SW 1271 (cell line): Measurements from ENCODE around the gene TRMU.

Source experiments
- DNase-seq, 2 experiments: peaks; one replicate each; lab custom pipeline; 2025; lab: John Stamatoyannopoulos, UW

TRMU gene

GRCh38 chr22:46369716-46370583 lies 34.4 kb downstream of the TRMU start:
- DNase-seq: no peak

- no peak for DNase-seq
These were observed 35.2 kb downstream of the TRMU start for GRCh38 chr22:46370584-46371291.

GRCh38 chr22:46371623-46372226 lies 36.2 kb downstream of the TRMU start:
- no peak for DNase-seq

GRCh38 chr22:46372686-46373085 lies 37.2 kb downstream of the TRMU start:
- DNase-seq: no peak

GRCh38 chr22:46373159-46373558 lies 37.6 kb downstream of the TRMU start:
- no peak for DNase-seq

GRCh38 chr22:46373921-46374662 lies 38.6 kb downstream of the TRMU start:
- DNase-seq: no peak

- no peak for DNase-seq
These were observed 39.4 kb downstream of the TRMU start for GRCh38 chr22:46374663-46375474.

- no peak for DNase-seq
These were observed 40.6 kb downstream of the TRMU start for GRCh38 chr22:46376111-46376510.

GRCh38 chr22:46376908-46377524 lies 41.5 kb downstream of the TRMU start:
- DNase-seq: no peak

- DNase-seq: peak in 1 of 2 experiments; percentile 13
These were observed 42.3 kb downstream of the TRMU start for GRCh38 chr22:46377525-46378425.

GRCh38 chr22:46378426-46379065 lies 43.0 kb downstream of the TRMU start:
- DNase-seq: no peak

GRCh38 chr22:46379066-46379930 lies 43.8 kb downstream of the TRMU start:
- no peak for DNase-seq

- DNase-seq: no peak
These were observed 44.6 kb downstream of the TRMU start for GRCh38 chr22:46380069-46380468.

GRCh38 chr22:46380581-46380980 lies 45.1 kb downstream of the TRMU start:
- DNase-seq: no peak

GRCh38 chr22:46381142-46381541 lies 45.6 kb downstream of the TRMU start:
- DNase-seq: no peak

GRCh38 chr22:46381731-46382130 lies 46.2 kb downstream of the TRMU start:
- no peak for DNase-seq

GRCh38 chr22:46382524-46382923 lies 47.0 kb downstream of the TRMU start:
- DNase-seq: no peak

GRCh38 chr22:46386312-46386711 lies 50.8 kb downstream of the TRMU start:
- no peak for DNase-seq
